H1 (cell line): ENCODE data around the gene H6PD. TPM values are rescaled to one million over a fixed set of nuclear protein-coding genes. Genes with fewer than 3 reads are reported as not detected.

Source experiments
- polyA plus RNA-seq, 7 experiments: library from polyadenylated mRNA; depleted of rRNA in 3 of 7; stranded (reverse) in 5 of 7; unstranded in 2 of 7; fragments of >200 nt in 5 of 7; fragments of 200-250 nt in 2 of 7; gene quantifications; 1 replicate in 5 of 7; 2 replicates in 1 of 7; 4 replicates in 1 of 7; pipeline versions ENCODE4 v1.2.1 to v1.2.3, GENCODE V29; 2011 to 2013; ENCODE audit warnings: missing spikeins in 2 of 7, mixed read lengths in 2 of 7
- total RNA-seq: library from RNA; stranded (reverse); fragmentation: NEBNext Ultra II Directional; extraction: Animal tissue kit (Norgen Biotek cat#: 25700); gene quantifications from 2 replicates; pipeline ENCODE4 v1.2.1, GENCODE V29; 2021
- TF ChIP-seq, protein P1 (sequence below): IDR thresholded peaks from 2 replicates; pipeline ENCODE4 v1.6.1; 2012; ENCODE audit warnings: inconsistent platforms

H6PD gene
- total and polyA plus RNA-seq, 2 of the 8 experiments (the other 6 are each of a cell fraction or from before 2014, with no cell fraction given), result 3.6 to 3.8 TPM

DNA sequence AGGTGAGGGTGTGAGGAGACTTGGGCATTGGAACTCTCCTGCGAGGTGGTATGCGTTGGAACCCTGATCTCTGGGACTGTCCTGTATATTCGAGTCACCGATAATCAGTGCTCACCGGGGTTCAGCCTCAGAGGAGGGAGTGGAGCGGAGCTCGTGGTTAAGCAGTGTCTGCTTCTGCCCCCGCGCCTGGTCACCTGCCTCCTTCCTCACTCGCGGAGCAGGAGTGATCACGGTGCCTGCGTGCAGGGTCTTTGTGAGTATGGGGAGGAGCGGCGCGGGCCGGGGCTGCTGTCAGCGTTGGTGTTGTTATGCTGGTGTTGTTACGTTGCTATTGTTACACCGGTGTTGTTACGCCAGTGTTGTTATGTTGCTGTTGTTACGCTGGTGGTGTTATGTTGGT, 23.3 kb downstream of the H6PD start (continued):
- TF ChIP-seq, protein P1, sequence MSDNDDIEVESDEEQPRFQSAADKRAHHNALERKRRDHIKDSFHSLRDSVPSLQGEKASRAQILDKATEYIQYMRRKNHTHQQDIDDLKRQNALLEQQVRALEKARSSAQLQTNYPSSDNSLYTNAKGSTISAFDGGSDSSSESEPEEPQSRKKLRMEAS, result no peak
